HepG2 (cell line): ENCODE measurements around the gene GIPC2. TPM values are rescaled to one million over a fixed set of nuclear protein-coding genes. Genes with fewer than 3 reads are reported as not detected.
A peak's percentile ranks its signal among the peaks of the same experiment; 100 is the strongest.

Experiments used
- ATAC-seq: fragments of 200-7000 bp; cut with Tn5 transposase; 3 replicates; pipeline ENCODE4 v1.9.1; 2020; ENCODE audit warnings: mild to moderate bottlenecking, moderate library complexity
- BruUV-seq: library from RNA; stranded (reverse); fragments of 400-500 nt; replicated peaks from 2 replicates; lab custom pipeline; 2021; lab: Mats Ljungman, UMichigan
- CTCF ChIA-PET: fragments of 300-600 bp; formaldehyde crosslinking; extraction: SDS; loops from one replicate; lab custom pipeline; 2021; ENCODE audit warnings: low total read pairs, inconsistent platforms, low intra/inter-chr PET ratio; lab: Yijun Ruan, JAX
- POLR2A ChIA-PET: fragments of 350-600 bp; sonication (Branson Sonifier 250); formaldehyde crosslinking; loops from one replicate; lab custom pipeline; 2020; ENCODE audit warnings: antibody characterized with exemption, inconsistent platforms; lab: Yijun Ruan, JAX
- DNase-seq: peaks from one replicate; pipeline ENCODE4 v3.0.0-alpha.2; 2015; ENCODE audit warnings: low spot score
- FAIRE-seq: peaks from 3 replicates; lab custom pipeline; 2011; peaks lifted over from hg19 to GRCh38; lab: Jason Lieb, UNC
- H2AFZ ChIP-seq: one replicate; pipeline ENCODE4 v1.6.1; 2011; ENCODE audit warnings: low read length, inconsistent platforms
- H3K27ac ChIP-seq: fragments of 300-600 bp; 3 replicates; pipeline ENCODE4 v1.8.0; 2011; ENCODE audit warnings: mixed run types, mild to moderate bottlenecking, mixed read lengths, low read length, inconsistent platforms; ENCODE audit not compliant: insufficient read depth; ENCODE audit errors: extremely low read length
- H3K27me3 ChIP-seq, 2 experiments: fragments of 200-600 bp in 1 of 2; 2 replicates in 1 of 2; 3 replicates in 1 of 2; pipeline versions ENCODE4 v1.6.0 to v1.8.0; 2011; ENCODE audit warnings: low read length in 2 of 2, mild to moderate bottlenecking in 2 of 2, moderate library complexity in 2 of 2, inconsistent platforms in 1 of 2; ENCODE audit not compliant: insufficient read depth in 2 of 2, control insufficient read depth in 1 of 2
- H3K36me3 ChIP-seq, 2 experiments: fragments of 200-600 bp in 1 of 2; replicated peaks in 1 of 2; 2 replicates in 1 of 2; 3 replicates in 1 of 2; pipeline versions ENCODE4 v1.5.1 to v1.8.0; 2011; ENCODE audit warnings: low read length in 2 of 2, inconsistent platforms in 1 of 2; ENCODE audit not compliant: insufficient read depth in 2 of 2, control insufficient read depth in 1 of 2
- H3K4me1 ChIP-seq: 2 replicates; pipeline ENCODE4 v1.5.1; 2012; ENCODE audit warnings: low read length, inconsistent platforms; ENCODE audit not compliant: insufficient read depth
- H3K4me2 ChIP-seq: 2 replicates; pipeline ENCODE4 v1.6.0; 2011; ENCODE audit warnings: low read depth, low read length, inconsistent platforms
- H3K4me3 ChIP-seq, 3 experiments: fragments of 200-600 bp in 1 of 3; sonication (generic), shearing (Covaris generic) in 1 of 3; replicated peaks in 1 of 3; 2 replicates each; pipeline ENCODE4 v1.5.1; 2011 to 2016; ENCODE audit warnings: low read length in 3 of 3, inconsistent platforms in 2 of 3, low read depth in 2 of 3, mild to moderate bottlenecking in 2 of 3, control low read depth in 1 of 3, mixed read lengths in 1 of 3; ENCODE audit not compliant: insufficient read depth in 1 of 3
- H3K79me2 ChIP-seq: one replicate; pipeline ENCODE4 v1.6.1; 2011; ENCODE audit warnings: low read length, inconsistent platforms; ENCODE audit not compliant: insufficient read depth
- H3K9ac ChIP-seq: 2 replicates; pipeline ENCODE4 v1.6.0; 2011; ENCODE audit warnings: mild to moderate bottlenecking, low read depth, low read length, inconsistent platforms; ENCODE audit not compliant: insufficient read depth
- H3K9me3 ChIP-seq: 2 replicates; pipeline ENCODE4 v1.5.1; 2012; ENCODE audit warnings: mild to moderate bottlenecking, low read length
- H4K20me1 ChIP-seq: 2 replicates; pipeline ENCODE4 v1.6.0; 2011; ENCODE audit warnings: inconsistent platforms, mild to moderate bottlenecking, low read length, moderate library complexity; ENCODE audit not compliant: insufficient read depth
- MAFK ChIP-seq, 2 experiments: IDR thresholded peaks in 1 of 2; conservative IDR thresholded peaks in 1 of 2; 2 replicates each; pipeline ENCODE4 v1.6.1; 2011; ENCODE audit warnings: improper control_type of control experiment in 2 of 2, low read length in 2 of 2
- SATB2 ChIP-seq: sonication (generic); formaldehyde crosslinking; IDR thresholded peaks from 2 replicates; pipeline ENCODE4 v1.5.0; 2020; ENCODE audit warnings: missing genetic modification reagents
- ZNF121 ChIP-seq: sonication (generic); formaldehyde crosslinking; IDR thresholded peaks from 2 replicates; pipeline ENCODE4 v1.5.0; 2020; ENCODE audit warnings: mild to moderate bottlenecking, missing genetic modification reagents
- ZNF639 ChIP-seq: conservative IDR thresholded peaks from 2 replicates; pipeline ENCODE4 v1.6.1; 2018; ENCODE audit warnings: missing genetic modification reagents
- ZNF780A ChIP-seq: sonication (generic); formaldehyde crosslinking; IDR thresholded peaks from 2 replicates; pipeline ENCODE4 v1.8.0; 2022; ENCODE audit warnings: mild to moderate bottlenecking, missing genetic modification reagents, moderate library complexity
- WGBS: methylation state at CpG from one replicate; pipeline ENCODE4 v1.1.6; 2017; ENCODE audit warnings: low lambda C conversion rate; 5-methylcytosine and 5-hydroxymethylcytosine counted together
- in situ Hi-C: cut with HindIII; loops from 2 replicates; pipeline ENCODE4 v1.10.0; 2017; ENCODE audit warnings: low pct_unique_long_range_greater_than_20kb; ENCODE audit not compliant: extremely low pct_ligation_motif_present
- intact Hi-C: fragments of 100-400 bp; cut with micrococcal nuclease; formaldehyde crosslinking; loops from one replicate; pipeline ENCODE4 v1.10.0; 2022; ENCODE audit not compliant: unreplicated experiment
- polyA plus RNA-seq, 8 experiments: library from polyadenylated mRNA; depleted of rRNA in 3 of 8; stranded (reverse) in 7 of 8; unstranded in 1 of 8; fragments of >200 nt; fragmentation: Illumina TruSeq in 4 of 8; extraction: Trizol in 4 of 8; gene quantifications; 2 replicates each; pipeline versions ENCODE4 v1.2.1 to v1.2.3, GENCODE V29; 2011 to 2016; ENCODE audit warnings: low read depth in 4 of 8, missing spikeins in 1 of 8, mixed read lengths in 1 of 8; ENCODE audit not compliant: insufficient read depth in 1 of 8
- total RNA-seq, 5 experiments: library from RNA; depleted of rRNA; stranded (reverse); fragments of >200 nt; fragmentation: Illumina TruSeq; extraction: Trizol; gene quantifications; 2 replicates each; pipeline ENCODE4 v1.2.3, GENCODE V29; 2016; ENCODE audit warnings: low read depth in 1 of 5
- TF ChIP-seq, protein P1 (sequence below), 2 experiments: fragments of 450-650 bp in 1 of 2; sonication (generic) in 1 of 2; formaldehyde crosslinking; IDR thresholded peaks; 2 replicates each; pipeline versions ENCODE4 v1.5.0 to v1.8.0; 2020 to 2022; ENCODE audit warnings: mild to moderate bottlenecking in 1 of 2, missing genetic modification reagents in 1 of 2
- TF ChIP-seq, protein P2 (sequence below): sonication (generic); formaldehyde crosslinking; IDR thresholded peaks from 2 replicates; pipeline ENCODE4 v1.9.0; 2022; ENCODE audit warnings: missing genetic modification reagents, mild to moderate bottlenecking, borderline replicate concordance
- TF ChIP-seq, protein P3 (sequence below): sonication (generic); formaldehyde crosslinking; IDR thresholded peaks from 2 replicates; pipeline ENCODE4 v1.5.0; 2020; ENCODE audit warnings: mild to moderate bottlenecking, missing genetic modification reagents

GIPC2 gene
- total and polyA plus RNA-seq, 2 of the 13 experiments (the other 11 are each of a cell fraction or from before 2014, with no cell fraction given): 6.1 to 21.6 TPM

DNA sequence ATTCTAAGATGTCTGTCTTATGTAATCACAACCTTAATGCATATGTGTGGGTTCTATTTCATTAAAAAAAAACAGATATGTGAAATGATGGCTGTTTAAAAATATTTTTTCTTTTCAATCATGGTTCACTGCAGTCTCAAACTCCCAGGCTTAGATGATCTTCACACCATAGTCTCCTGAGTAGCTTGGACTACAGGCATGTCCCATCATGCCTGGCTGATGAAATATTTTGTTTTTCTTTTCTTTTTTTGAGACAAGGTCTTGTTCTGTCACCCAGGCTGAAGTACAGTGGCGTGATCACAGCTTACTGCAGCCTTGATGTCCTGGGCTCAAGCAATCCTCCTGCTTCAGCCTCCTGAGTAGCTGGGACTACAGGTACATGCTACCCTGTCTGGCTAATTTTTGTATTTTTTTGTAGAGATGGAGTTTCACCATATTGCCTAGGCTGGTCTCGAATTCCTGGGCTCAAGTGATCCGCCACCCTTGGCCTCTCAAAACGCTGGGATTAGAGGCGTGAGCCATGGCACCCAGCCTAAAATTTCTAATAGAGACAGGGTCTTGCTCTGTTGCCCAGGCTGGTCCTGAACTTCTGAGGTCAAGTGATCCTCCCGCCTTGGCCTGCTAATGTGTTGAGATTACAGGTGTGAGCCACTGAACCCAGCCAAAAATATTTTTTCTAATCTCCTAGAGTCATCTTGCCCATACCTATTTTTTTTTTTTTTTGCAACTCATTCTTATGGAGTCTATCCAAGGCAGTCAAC, 67.6 kb downstream of the GIPC2 start:
- ATAC-seq: no peak
- no peak for FAIRE-seq
- Histone ChIP-seq H2AFZ (no peak overlapping the region), H3K36me3 (no peaks in the 10 kb centered on the region; a peak in 2 of 5 replicates), H3K4me3 (no peak overlapping the region), H4K20me1 (no peaks in the 10 kb centered on the region), H3K4me1 (peaks cover 25% of the 10 kb centered on the region), H3K27ac (no peak overlapping the region), H3K27me3 (no peaks in the 10 kb centered on the region), H3K79me2 (no peaks in the 10 kb centered on the region), H3K9ac (no peak overlapping the region), H3K4me2 (no peak overlapping the region), H3K9me3 (no peaks in the 10 kb centered on the region)
- 98% methylated on average over 6 of the region's 6 CpGs for WGBS
- TF ChIP-seq, protein P1, sequence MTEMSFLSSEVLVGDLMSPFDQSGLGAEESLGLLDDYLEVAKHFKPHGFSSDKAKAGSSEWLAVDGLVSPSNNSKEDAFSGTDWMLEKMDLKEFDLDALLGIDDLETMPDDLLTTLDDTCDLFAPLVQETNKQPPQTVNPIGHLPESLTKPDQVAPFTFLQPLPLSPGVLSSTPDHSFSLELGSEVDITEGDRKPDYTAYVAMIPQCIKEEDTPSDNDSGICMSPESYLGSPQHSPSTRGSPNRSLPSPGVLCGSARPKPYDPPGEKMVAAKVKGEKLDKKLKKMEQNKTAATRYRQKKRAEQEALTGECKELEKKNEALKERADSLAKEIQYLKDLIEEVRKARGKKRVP (CRISPR knock-in tag; IDR thresholded peaks at IDR 0.05): 0 out of 4 replicates have a peak, but pooled peaks of 1 of the 2 experiments have one; percentile 10
- TF ChIP-seq, protein P2, sequence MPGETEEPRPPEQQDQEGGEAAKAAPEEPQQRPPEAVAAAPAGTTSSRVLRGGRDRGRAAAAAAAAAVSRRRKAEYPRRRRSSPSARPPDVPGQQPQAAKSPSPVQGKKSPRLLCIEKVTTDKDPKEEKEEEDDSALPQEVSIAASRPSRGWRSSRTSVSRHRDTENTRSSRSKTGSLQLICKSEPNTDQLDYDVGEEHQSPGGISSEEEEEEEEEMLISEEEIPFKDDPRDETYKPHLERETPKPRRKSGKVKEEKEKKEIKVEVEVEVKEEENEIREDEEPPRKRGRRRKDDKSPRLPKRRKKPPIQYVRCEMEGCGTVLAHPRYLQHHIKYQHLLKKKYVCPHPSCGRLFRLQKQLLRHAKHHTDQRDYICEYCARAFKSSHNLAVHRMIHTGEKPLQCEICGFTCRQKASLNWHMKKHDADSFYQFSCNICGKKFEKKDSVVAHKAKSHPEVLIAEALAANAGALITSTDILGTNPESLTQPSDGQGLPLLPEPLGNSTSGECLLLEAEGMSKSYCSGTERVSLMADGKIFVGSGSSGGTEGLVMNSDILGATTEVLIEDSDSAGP (CRISPR knock-in tag): 0 out of 2 replicates have a peak, but pooled peaks have one; percentile 27
- peak; percentile 77 for TF ChIP-seq ZNF121 (CRISPR knock-in tag)
- TF ChIP-seq ZNF639 (CRISPR knock-in tag): no peak
- TF ChIP-seq MAFK (conservative IDR thresholded peaks at IDR 0.05 in 1 of 2, IDR thresholded peaks at IDR 0.05 in 1 of 2; ENCODE audit: low read length in 2 of 2): no peak
- no peak for TF ChIP-seq SATB2 (CRISPR knock-in tag)
- TF ChIP-seq, protein P3, sequence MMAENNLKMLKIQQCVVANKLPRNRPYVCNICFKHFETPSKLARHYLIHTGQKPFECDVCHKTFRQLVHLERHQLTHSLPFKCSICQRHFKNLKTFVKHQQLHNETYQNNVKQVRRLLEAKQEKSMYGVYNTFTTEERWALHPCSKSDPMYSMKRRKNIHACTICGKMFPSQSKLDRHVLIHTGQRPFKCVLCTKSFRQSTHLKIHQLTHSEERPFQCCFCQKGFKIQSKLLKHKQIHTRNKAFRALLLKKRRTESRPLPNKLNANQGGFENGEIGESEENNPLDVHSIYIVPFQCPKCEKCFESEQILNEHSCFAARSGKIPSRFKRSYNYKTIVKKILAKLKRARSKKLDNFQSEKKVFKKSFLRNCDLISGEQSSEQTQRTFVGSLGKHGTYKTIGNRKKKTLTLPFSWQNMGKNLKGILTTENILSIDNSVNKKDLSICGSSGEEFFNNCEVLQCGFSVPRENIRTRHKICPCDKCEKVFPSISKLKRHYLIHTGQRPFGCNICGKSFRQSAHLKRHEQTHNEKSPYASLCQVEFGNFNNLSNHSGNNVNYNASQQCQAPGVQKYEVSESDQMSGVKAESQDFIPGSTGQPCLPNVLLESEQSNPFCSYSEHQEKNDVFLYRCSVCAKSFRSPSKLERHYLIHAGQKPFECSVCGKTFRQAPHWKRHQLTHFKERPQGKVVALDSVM (CRISPR knock-in tag): 0 out of 2 replicates have a peak, but pooled peaks have one; percentile 17
- TF ChIP-seq ZNF780A (CRISPR knock-in tag): no peak
- CTCF ChIA-PET: interaction anchor here (1.1 to 2.0 kb wide), 4 partner anchors 108 to 333 kb away, joined by 3 to 13 read pairs (median 5); no protein-coding TSS in a partner anchor
- in situ Hi-C loops: loop anchor here (10.0 kb wide), 1 partner anchor 139 kb away; the partner anchor contains the start of gene FUBP1
- POLR2A ChIA-PET: interaction anchor here (2.3 kb wide), 1 partner anchor 109 kb away, joined by 13 read pairs; the partner anchor contains the start of gene DNAJB4
- DNase-seq: no peak
- intact Hi-C loops: loop anchor here (5.0 kb wide), 1 partner anchor 66 kb away; the partner anchor contains the start of gene GIPC2
- BruUV-seq: no TSS peak
